ENCODE measurements around the gene ERBIN.
"Not testable (repeated sequence)": the region's sequence is repeated elsewhere in the genome, so short reads cannot be mapped to it uniquely, and the experiment has no call there.

The ERBIN gene

DNA sequence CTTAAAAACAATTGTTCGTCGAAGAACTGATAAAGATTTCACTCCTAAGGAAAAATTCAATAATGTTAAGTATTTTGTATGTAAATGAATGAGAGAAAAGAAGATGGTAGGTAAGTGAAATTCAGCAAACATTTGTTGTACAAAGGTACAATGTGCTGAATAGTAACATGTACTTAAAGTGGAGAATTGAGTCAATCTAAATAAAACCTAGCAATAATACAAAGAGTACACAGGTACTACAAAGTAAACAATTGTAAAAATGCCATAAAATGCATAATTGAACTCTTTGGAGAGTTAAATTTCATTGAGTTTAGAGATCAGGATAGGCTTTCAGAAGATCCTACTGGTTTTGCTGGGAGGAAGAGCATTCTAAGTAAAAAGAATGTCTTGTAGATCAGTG, 82.9 kb downstream of the ERBIN start:
- no peak for DNase-seq (ENCODE audit: low read depth)

DNA sequence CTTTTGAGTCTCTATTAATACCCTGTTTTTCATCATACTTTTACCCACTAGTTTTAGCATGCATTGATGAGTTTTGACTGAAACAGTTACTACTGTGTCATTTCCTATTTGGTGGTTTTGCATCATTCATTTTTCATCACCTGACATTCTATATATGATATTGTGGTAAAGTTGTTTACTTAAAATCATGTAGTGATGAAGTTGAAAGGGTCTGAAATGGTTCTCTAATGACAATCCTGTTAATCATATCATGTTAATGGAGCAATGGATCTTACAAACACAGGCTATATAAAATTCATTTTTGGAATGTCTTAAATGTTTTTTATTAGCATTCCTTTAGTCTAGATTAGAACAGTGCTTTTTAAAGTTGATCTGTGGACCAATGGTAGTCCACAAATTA, 84.1 kb downstream of the ERBIN start:
- peak; percentile 21 for DNase-seq (ENCODE audit: low read depth)

DNA sequence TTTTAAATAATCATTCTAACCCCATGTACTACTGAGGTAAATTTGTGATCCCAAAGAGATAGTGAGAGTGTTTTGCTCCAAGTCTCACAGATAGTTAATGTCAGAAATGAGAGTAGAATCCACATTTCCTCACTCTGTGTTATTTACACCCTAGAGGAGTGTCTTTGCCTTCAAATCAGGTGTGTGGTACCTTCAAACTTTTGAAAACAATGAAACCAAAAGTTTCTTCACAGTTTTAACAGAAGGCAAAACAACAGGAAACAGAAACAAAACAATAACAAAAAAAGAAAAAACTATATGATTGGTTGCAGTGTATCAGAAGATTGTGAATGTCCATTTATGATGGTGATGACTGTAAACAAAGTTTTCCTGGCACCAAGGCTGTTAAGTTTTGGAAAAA, 85.9 kb downstream of the ERBIN start:
- no peak for DNase-seq (ENCODE audit: low read depth)

DNA sequence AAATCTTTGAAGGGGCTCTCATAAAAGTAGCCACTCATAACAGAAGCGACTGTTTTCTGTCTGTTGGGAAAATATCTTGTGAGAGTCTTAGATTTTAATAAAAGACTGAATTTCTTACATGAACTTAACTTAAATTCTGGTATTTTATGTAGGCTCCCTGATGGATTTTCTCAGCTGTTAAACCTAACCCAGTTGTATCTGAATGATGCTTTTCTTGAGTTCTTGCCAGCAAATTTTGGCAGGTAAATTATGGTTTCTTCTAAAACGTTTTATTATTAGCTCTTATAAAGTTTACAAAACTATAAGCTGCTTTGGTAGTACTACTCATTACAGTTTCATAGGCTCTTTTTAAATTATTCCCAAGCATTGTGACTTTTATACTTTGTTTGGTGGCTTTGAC, 87.0 kb downstream of the ERBIN start:
- no peak for DNase-seq (ENCODE audit: low read depth)

DNA sequence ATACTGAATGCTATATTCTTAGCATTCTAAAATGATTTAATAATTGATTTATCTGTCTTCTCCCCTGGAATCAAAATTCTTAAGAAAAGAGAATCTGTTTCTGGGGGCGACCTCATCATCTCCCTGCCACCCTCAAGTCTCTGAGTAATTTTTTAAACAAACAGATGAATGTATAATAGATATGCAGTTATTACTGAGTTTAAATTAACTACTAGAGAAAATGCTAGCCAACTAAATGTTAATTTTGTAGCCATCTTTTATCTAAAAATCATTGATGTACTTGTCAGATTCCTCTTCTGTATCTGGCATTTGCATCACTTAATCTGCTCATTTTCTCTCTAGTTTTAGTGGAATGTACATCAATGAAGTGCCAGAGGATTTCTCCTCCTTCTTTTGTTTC, 87.5 kb downstream of the ERBIN start:
- no peak for DNase-seq (ENCODE audit: low read depth)

DNA sequence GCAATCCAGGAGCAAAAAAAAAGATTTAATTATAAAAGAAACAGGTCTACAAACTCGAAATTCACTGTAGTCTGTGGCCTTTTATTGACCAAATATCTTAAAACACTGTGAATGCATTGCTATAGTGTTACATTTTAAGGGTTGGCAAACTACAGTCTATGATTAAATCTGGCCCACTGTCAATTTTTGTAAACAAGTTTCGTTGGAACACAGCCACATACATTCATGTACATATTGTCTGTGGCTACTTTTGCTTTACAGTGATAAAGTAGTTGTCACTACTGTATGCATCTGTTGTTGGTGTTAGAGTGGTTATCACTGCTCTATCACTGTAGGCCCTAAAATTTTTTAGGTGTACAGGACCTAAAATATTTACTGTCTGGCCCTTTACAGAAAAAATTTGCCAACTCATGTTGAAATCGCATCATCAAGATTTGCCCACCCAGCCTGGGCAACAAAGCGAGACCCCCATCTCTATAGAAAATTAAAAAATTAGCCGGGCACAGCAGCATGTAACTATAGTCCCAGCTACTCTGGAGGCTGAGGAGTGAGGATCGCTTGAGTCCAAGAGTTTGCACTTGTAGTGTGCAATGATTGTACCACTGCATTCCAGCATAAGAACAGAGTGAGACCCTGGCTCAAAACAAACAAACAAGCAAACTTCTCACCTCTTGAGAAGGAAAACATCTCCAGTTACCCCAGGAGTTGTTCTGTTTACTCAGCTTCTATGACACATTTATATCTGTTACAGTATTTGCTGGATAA, 89.0 kb downstream of the ERBIN start:
- DNase-seq (ENCODE audit: low read depth): no peak

DNA sequence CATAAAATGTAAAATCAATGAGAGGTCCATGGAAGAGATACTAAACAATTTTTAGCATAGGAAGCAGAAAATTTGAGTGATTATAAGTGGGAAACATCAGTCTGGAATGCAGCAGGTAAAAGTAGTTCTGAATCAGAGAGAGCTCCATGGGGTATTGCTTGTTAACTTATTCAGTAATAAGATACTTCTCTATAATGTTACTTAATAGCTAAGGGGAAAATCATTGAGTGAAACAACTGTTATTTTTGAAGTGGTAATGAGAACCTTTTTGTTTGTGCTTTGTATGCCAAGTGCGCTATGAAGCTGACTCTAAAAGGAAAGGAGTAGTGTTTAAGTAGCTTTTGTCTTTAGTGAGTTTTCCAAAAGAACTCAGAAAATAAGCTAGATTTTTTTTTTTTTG, 95.2 kb downstream of the ERBIN start:
- no peak for DNase-seq (ENCODE audit: low read depth)

DNA sequence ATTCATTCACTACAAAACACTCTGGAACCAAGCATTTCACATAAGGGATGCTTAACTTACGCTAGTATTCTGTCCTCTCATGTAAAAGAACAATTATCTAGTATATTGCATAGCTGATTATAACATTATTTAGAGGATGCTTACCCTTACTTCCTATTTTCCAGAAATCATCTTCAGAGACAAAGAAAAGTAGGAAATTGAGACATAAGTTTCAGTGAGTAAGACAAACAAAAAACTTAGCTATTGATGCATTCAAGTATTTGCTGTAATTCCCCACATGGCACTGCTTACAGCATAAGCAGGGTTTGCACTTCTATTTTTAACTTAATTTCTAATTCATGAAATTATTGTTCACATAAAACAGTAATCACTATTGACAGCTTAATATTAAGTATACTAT, 112.9 kb downstream of the ERBIN start:
- DNase-seq (ENCODE audit: low read depth): no peak

DNA sequence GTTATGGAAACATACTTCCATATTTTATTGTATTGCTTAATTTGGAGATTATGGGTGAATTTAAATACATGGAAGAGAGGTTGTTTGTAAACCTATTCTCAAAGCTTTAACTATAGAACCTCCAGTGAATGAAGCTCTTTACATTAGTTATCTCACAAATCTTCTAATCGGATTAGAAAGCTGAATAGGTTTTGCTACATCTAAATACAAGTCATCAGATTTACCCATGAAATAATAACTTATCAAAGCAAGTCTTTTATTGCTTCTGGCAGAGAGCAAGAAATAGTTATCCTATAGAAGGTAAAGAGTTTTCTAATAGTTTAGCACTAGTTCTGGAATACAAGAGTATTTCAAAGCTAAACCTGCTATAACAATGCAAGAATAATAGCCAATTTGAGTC, 113.3 kb downstream of the ERBIN start:
- DNase-seq (ENCODE audit: low read depth): no peak

DNA sequence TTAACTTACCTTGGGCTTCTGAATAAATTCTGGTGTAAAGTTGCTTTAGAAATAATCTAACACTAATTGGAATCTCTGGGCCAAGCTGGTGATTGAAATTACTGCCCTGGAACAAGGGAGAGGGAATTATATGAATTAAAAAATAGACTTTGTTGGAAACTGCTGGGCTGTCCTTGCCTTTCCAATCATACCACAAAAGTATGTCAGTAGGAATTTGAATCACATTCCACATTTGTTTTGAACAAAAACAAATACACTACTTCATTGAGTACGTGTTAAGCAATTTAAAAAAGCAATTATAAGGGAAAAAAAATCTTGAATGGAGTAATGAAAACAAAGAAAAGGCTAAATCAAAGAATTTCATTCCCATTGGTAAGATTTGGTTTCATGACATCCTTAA, 115.3 kb downstream of the ERBIN start:
- no peak for DNase-seq (ENCODE audit: low read depth)

DNA sequence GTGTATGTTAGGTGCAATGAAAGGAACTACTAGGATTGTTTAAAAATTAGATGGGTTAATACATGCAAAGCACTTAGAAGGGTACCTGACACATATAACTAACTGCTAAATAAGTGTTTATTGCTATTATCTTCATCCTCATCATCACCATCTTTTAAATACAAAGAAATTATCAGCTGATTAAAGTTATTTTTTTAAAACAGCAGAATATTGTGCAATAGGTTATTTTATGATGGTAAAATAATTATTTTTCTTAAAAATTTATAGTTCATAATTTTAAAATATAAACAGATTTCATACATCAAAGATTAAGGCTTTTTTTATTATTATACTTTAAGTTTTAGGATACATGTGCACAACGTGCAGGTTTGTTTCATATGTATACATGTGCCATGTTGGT, 130.9 kb downstream of the ERBIN start:
- DNase-seq (ENCODE audit: low read depth): no peak

DNA sequence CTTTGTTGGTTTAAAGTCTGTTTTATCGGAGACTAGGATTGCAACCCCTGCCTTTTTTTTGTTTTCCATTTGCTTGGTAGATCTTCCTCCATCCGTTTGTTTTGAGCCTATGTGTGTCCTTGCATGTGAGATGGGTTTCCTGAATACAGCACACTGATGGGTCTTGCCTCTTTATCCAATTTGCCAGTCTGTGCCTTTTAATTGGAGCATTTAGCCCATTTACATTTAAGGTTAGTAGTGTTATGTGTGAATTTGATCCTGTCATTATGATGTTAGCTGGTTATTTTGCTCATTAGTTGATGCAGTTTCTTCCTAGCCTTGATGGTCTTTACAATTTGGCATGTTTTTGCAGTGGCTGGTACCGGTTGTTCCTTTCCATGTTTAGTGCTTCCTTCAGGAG, 134.9 kb downstream of the ERBIN start:
- not testable (repeated sequence) for DNase-seq (ENCODE audit: low read depth)

DNA sequence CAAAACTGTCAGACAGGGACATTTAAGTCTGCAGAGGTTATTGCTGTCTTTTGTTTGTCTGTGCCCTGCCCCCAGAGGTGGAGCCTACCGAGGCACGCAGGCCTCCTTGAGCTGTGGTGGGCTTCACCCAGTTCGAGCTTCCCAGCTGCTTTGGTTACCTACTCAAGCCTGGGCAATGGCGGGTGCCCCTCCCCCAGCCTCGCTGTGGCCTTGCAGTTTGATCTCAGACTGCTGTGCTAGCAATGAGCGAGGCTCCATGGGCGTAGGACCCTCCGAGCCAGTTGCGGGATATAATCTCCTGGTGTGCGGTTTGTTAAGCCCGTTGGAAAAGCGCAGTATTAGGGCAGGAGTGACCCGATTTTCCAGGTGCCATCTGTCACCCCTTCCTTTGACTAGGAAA, 136.7 kb downstream of the ERBIN start:
- DNase-seq (ENCODE audit: low read depth): not testable (repeated sequence)

DNA sequence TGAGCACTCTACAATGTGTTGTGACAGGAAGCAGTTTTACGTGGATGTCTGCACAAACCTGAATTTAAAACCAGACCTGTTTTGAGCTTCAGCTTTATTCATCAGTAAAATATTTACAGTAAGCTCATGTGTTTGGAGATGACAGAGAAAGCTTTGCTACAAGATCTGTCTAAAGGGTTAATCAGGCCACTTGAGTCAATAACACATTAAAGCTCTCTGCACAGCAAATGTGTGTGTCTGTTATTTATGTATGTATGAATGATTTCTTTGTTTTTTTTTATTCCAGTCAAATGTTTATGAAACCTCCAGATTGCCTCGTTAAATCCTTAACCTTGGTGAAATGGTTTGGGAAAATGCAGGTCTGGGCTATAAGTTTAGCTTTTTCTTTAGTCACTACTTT, 140.5 kb downstream of the ERBIN start:
- DNase-seq (ENCODE audit: low read depth): no peak

DNA sequence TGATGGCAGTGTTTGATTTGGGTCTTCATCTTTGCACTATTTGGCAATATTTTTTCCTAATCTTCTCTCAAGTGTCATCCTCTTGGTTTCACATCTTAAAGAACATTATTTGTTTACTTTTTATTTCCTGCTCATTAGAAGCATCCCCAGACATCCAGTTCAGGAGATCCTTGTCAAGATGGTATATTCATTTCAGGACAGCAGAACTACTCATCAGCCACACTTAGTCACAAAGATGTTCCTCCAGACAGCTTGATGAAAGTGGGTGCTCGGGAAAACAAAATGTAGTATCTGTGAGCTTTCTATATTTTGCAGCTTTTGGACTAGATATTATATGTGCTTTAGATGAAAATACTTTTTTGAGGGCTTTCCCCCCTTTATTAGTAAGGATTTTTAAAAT, 145.7 kb downstream of the ERBIN start:
- DNase-seq (ENCODE audit: low read depth): no peak

DNA sequence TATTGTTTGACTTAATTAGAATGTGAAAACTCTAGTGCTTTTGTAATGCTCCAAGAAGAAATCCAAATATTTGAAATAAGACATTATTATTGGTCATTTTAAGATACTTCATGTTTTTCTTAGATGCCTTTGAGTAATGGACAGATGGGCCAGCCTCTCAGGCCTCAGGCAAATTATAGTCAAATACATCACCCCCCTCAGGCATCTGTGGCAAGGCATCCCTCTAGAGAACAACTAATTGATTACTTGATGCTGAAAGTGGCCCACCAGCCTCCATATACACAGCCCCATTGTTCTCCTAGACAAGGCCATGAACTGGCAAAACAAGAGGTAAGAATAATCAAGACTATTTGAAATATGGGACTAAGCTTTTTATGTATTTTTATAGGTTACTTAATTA, 148.5 kb downstream of the ERBIN start:
- DNase-seq (ENCODE audit: low read depth): no peak

DNA sequence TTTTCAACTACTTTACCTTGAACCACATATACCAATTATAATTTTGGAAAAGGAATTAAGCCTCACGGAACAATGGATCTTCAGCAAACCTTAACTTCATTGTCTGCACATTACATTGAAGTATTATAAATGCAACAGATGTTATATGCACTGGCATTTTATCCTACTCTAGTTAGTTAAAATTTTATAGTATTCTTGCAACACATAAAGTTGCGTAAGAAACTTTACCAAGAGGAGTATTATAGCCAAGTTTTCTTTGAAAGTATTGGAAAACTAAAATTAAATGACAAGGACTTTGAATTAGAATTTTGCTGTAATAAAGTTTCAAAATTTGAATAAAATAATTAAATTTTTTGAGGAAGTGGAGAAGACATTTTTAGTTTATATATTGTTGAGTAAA, 154.3 kb downstream of the ERBIN start:
- peak; percentile 13 for DNase-seq (ENCODE audit: low read depth)

DNA sequence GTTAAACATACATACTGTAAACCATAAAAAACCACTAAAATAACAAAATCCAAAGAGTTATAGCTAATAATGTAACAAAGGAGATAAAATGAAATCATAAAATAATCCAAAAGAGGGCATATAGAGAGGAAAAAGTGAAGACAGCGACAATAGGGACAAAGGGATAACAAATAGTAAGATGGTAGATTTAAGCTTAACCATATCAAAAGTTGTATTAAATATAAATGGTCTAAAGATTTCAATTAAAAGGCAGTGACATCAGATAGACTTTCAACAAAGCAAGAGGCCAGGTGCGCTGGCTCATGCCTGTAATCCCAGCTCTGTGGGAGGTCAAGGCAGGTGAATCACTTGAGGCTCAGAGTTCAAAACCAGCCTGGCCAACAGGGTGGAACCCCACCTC, 163.0 kb downstream of the ERBIN start:
- no peak for DNase-seq (ENCODE audit: low read depth)

DNA sequence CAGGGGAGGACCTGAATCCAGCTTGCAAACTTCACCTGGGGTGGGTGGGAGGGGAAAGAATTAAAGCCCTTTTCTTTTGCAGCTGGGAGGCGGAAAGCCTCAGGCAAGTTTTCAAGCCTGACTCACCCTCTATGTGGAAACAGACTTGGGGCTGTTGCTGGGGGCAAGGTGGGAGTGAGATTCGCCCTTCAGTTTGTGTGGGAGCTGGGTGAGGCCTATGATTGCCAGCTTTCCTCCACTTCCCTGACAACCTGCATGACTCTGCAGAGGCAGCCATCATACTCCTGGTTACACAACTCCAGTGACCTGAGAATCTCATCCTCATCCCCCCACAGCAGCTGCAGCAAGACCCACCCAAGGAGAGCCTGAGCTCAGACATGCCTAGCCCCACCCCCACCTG, 174.5 kb downstream of the ERBIN start:
- no peak for DNase-seq (ENCODE audit: low read depth)

DNA sequence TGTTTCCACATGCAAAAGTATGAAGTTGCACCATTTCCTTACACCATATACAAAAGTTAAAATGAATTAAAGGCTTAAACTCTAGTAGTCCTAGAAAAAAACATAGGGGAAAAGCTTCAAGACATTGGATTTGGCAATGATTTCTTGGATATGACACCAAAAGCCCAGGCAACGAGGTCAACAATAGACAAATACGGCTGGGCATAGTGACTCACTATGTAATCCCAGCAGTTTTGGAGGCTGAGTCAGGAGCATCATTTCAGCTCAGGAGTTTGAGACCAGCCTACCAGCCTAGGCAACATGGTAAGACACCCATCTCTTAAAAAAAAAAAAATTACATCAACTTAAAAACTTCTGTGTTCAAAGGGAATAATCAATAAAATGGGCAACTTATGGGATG, 186.8 kb downstream of the ERBIN start:
- DNase-seq (ENCODE audit: low read depth): peak; percentile 41

DNA sequence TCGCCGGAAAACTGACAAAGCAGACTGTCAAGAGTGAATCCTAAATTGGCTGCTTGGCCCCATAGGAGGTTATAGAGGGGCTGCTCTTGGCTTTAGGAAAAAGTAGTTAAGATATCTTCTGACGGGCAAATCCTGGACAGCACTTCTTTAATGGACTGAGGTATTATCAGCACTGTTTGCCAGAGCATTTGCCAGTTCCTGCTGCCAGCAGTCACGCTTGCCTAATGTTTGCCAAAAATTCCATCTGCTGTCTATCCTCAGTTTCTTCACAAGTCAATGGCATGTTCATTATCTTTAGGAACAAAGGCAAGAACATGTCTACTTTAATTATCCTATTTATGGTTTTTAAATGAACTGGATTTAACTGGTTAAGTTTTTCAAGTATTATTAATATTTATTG, 191.9 kb downstream of the ERBIN start:
- no peak for DNase-seq (ENCODE audit: low read depth)

DNA sequence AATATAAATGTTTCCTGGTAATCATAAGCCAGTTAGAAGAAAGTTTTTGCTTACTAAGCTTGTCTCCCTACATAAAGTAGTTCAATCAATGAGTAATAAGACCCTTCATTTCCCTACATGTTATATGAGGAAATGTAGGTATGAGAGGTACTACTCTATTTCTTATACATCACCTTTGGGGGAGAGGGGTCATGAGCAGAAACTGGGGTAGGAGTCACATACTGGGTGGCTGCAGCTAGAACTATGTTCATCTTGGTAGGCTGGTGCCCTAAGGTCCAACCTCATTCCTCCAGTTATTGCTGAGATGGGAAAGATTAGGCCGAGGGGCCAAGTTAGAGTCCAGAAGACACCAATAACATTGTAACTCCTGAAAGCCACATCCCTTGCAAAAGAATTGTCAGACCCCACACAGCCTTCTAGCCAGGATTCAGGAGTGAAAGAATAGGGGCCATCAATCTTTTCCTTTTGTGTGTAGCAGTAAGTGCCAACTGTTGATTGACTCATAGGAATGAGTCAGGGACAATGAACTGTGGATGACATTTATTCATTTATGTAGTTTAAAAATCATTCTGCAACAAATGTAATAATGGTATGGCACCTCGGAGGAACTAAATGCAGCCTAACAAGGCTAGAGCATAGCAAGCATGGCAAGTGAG, 196.1 kb downstream of the ERBIN start:
- peak; percentile 40 for DNase-seq (ENCODE audit: low read depth)

DNA sequence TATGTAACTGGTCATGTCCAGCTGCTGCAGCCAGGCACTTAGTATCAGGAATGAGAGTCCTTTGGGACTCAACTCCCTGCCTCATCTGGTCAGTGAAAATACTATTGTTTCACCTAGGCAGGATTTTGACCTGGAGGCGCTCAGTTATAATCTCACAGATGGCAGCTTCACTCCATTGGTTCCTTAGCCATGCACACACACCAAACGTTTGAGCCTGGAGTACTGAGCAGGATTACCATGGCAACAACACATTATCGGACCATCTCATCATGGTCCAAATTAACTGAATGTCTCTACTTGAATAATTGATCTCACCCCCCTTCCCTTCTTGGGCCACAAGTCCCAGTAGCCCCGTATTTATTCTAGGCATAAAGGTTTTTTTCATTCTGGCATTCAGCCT, 202.8 kb downstream of the ERBIN start:
- DNase-seq (ENCODE audit: low read depth): no peak

DNA sequence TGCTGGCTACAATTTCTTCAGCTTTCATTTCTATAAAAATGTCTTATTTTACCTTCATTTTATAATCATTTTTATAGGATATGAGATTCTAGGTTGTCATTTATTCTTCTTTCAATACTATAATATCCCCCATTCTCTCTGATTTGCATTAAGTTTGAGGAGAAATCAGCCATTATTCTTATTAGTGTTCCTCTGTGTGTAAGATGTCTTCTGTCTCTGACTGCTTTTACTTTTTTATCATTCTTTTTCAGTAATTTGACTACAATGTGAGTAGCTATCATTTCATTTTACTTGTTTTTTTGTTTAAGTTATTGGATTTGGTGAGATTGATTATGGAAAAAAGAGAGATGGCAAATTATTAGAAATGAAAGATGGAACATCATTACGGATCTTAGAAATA, 204.1 kb downstream of the ERBIN start:
- DNase-seq (ENCODE audit: low read depth): no peak
